Breast epithelium (tissue), 4 donors: ENCODE data around the gene ST14. TPM values are rescaled to one million over a fixed set of nuclear protein-coding genes. Genes with fewer than 3 reads are reported as not detected.

Source experiments
- DNase-seq, 2 donors: peaks; one replicate each; pipeline ENCODE4 v3.0.0-alpha.2; 2019; ENCODE audit warnings: low spot score in 2 of 2
- H3K27ac ChIP-seq, 2 donors: fragments of 200-600 bp; sonication (generic) in 1 of 2; one replicate each; pipeline ENCODE4 v1.5.1; 2016 to 2019; ENCODE audit warnings: mild to moderate bottlenecking in 1 of 2
- H3K27me3 ChIP-seq, 2 donors: fragments of 200-600 bp; sonication (generic) in 1 of 2; one replicate each; pipeline versions ENCODE4 v1.5.1 to v1.6.0; 2017 to 2019; ENCODE audit warnings: control low read depth in 1 of 2, mild to moderate bottlenecking in 1 of 2
- H3K36me3 ChIP-seq: fragments of 200-600 bp; one replicate; pipeline ENCODE4 v1.5.1; 2019
- H3K4me1 ChIP-seq, 2 donors: fragments of 200-600 bp; sonication (generic); one replicate each; pipeline ENCODE4 v1.5.1; 2016 to 2019; ENCODE audit warnings: control low read depth in 1 of 2
- H3K4me3 ChIP-seq, 3 donors: fragments of 200-600 bp; sonication (generic); 1 replicate in 2 of 3; 2 replicates in 1 of 3; pipeline ENCODE4 v1.5.1; 2016 to 2019; ENCODE audit warnings: mild to moderate bottlenecking in 3 of 3, moderate library complexity in 2 of 3
- H3K9me3 ChIP-seq, 2 donors: fragments of 200-600 bp; sonication (generic) in 1 of 2; one replicate each; pipeline ENCODE4 v1.5.1; 2016 to 2019; ENCODE audit warnings: control low read depth in 1 of 2
- POLR2A ChIP-seq: fragments of 450-650 bp; IDR thresholded peaks from one replicate; pipeline ENCODE4 v1.6.1; 2016; ENCODE audit warnings: antibody characterized with exemption, mild to moderate bottlenecking, moderate library complexity
- POLR2AphosphoS5 ChIP-seq, 3 donors: sonication (generic); formaldehyde crosslinking; IDR thresholded peaks; one replicate each; pipeline ENCODE4 v1.6.1; 2017; ENCODE audit warnings: antibody characterized with exemption in 3 of 3
- intact Hi-C: fragments of 100-400 bp; cut with DNase I; formaldehyde crosslinking; loops from one replicate; pipeline ENCODE4 v1.15.1; 2023; ENCODE audit warnings: low total_unique reads
- total RNA-seq, 3 donors: library from RNA; depleted of rRNA; stranded (reverse); fragments of >200 nt; gene quantifications; one replicate each; pipeline ENCODE4 v1.1.0, GENCODE V29; 2016
- TF ChIP-seq, protein P1 (sequence below), 3 donors: fragments of 450-650 bp; IDR thresholded peaks; one replicate each; pipeline ENCODE4 v1.5.1; 2016 to 2017; ENCODE audit warnings: antibody characterized with exemption in 3 of 3, mild to moderate bottlenecking in 3 of 3, moderate library complexity in 3 of 3

The ST14 gene
- total RNA-seq, 3 donors from 2014 or later, result 9.9 to 89.0 (median 48.5) TPM

DNA sequence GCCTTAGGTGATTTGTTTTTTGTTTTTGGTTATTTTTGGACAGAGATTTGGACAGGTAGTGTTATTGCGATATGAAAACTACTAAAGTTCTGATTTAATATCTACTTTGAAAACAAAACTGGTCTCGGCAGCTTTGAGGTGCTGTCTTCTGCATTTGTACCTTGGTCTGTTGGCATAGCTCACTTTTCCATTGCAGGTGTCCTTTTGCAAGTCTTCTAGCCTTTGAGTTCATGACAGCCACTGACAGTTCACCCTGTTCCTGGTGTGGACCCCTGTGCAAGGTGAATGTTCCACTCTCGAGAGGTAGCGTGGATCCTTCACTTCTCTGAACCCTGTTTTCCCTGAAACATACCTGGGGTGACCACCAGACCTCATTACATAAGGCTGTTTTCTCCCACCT lies 44.9 kb upstream of the ST14 start:
- intact Hi-C loops, result no loop called here
- no peak overlapping the region for H3K27ac ChIP-seq

DNA sequence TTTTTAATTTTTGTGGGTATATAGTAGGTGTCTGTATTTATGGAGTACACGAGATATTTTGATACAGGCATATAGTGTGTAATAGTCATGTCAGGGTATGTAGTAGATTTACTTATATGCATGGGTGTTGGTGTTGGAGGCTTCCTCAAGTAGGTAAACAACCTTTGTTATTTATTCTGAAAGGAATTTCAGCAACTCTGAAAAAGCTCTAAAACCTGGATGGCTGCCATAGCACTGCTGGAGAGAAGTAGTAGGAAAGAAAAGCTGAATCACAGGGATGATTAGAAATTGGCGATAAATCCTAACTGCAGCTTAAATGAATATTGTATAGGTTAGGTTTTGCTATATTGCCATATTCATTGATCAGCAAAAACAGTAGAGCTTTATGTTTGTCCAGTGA lies 44.4 kb upstream of the ST14 start:
- TF ChIP-seq, protein P1, sequence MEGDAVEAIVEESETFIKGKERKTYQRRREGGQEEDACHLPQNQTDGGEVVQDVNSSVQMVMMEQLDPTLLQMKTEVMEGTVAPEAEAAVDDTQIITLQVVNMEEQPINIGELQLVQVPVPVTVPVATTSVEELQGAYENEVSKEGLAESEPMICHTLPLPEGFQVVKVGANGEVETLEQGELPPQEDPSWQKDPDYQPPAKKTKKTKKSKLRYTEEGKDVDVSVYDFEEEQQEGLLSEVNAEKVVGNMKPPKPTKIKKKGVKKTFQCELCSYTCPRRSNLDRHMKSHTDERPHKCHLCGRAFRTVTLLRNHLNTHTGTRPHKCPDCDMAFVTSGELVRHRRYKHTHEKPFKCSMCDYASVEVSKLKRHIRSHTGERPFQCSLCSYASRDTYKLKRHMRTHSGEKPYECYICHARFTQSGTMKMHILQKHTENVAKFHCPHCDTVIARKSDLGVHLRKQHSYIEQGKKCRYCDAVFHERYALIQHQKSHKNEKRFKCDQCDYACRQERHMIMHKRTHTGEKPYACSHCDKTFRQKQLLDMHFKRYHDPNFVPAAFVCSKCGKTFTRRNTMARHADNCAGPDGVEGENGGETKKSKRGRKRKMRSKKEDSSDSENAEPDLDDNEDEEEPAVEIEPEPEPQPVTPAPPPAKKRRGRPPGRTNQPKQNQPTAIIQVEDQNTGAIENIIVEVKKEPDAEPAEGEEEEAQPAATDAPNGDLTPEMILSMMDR (IDR thresholded peaks at IDR 0.05), result no peak
- TF ChIP-seq POLR2A (no peak), POLR2AphosphoS5 (IDR thresholded peaks at IDR 0.05) (no peak)
- H3K36me3 ChIP-seq, result no peaks in the 10 kb centered on the region
- H3K4me3 ChIP-seq, result no peak overlapping the region
- no peaks in the 10 kb centered on the region for H3K4me1 ChIP-seq
- no peaks in the 10 kb centered on the region for H3K27me3 ChIP-seq
- DNase-seq, result no peak
- no peaks in the 10 kb centered on the region for H3K9me3 ChIP-seq
- no peak overlapping the region for H3K27ac ChIP-seq
- intact Hi-C loops, result no loop called here

More for the DNA sequence above, 44.9 kb upstream of the ST14 start:
- Histone ChIP-seq H3K27me3 (no peaks in the 10 kb centered on the region), H3K4me1 (no peaks in the 10 kb centered on the region), H3K36me3 (no peaks in the 10 kb centered on the region), H3K4me3 (no peak overlapping the region), H3K9me3 (no peaks in the 10 kb centered on the region)
- TF ChIP-seq POLR2A (no peak), POLR2AphosphoS5 (IDR thresholded peaks at IDR 0.05) (no peak)
- TF ChIP-seq, protein P1 (IDR thresholded peaks at IDR 0.05), result no peak
- DNase-seq, result no peak

DNA sequence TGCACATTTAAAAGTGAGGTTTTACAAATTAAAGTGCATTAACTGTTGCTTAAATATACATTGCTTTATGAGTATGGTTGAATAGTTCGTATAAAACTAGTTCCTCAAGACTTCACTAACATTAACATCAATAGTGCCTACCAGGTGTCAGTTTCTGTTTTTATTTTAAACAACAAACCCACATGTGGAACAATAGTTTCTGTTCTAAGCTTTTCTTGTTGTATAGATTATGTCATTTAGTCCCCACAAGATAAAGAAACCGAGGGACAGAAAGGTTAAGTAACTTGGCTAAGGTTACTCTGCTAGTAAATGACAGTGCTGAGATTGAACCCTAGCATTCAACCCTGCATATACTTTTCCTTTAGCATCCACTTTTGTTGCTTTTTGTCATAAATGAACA lies 41.4 kb upstream of the ST14 start:
- Histone ChIP-seq H3K36me3 (no peaks in the 10 kb centered on the region), H3K27ac (no peak overlapping the region), H3K9me3 (no peaks in the 10 kb centered on the region), H3K4me1 (no peaks in the 10 kb centered on the region), H3K27me3 (no peaks in the 10 kb centered on the region), H3K4me3 (no peak overlapping the region)
- DNase-seq, result no peak
- intact Hi-C loops, result no loop called here
- TF ChIP-seq POLR2AphosphoS5 (IDR thresholded peaks at IDR 0.05), result no peak
- no peak for TF ChIP-seq POLR2A
- TF ChIP-seq, protein P1 (IDR thresholded peaks at IDR 0.05), result no peak

DNA sequence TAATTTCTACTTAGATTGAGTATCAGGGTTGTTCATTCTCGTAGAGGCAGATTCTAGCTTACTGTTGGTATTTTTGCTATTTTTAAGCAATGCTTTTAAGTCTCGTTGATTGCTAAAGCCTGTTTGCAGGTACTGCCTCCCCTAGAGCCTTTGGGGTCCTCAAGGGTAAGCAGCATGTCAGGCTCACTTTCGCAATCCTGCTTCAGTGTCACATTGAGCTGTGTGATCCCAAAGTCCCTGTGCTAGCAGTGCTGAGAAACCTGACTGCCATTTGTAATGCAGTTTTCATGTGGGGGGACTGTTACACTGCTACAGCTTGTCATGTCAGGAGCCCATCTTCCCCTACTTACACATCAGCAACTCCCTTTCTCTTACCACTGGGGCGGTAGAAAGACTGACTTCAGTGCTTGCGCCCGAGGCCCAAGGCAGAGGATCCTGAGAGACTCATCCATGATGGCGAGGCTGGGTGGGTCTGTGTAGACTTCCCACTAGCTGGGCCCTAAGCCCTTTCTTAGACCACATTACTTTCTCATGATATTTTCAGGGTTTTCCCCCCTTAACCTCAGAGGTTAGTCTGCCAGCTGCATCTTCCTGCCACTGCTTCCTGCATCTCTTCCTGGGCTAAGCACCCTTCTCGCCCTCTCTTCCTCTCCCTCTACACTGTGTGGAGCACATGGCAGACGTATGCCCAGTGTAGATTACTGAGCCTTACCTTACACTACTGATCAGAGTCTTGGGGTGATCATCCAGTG lies 40.8 kb upstream of the ST14 start:
- TF ChIP-seq POLR2AphosphoS5 (IDR thresholded peaks at IDR 0.05) (no peak), POLR2A (no peak)
- TF ChIP-seq, protein P1 (IDR thresholded peaks at IDR 0.05), result no peak
- no peak overlapping the region for H3K4me3 ChIP-seq
- no peaks in the 10 kb centered on the region for H3K27me3 ChIP-seq
- H3K9me3 ChIP-seq, result no peaks in the 10 kb centered on the region
- no peaks in the 10 kb centered on the region for H3K36me3 ChIP-seq
- no peak for DNase-seq
- intact Hi-C loops, result no loop called here
- H3K4me1 ChIP-seq, result no peaks in the 10 kb centered on the region
- H3K27ac ChIP-seq, result no peak overlapping the region

GRCh38 chr11:130120045-130120444 lies 39.5 kb upstream of the ST14 start:
- DNase-seq, result no peak
- intact Hi-C loops, result no loop called here
- no peaks in the 10 kb centered on the region for H3K9me3 ChIP-seq
- H3K4me1 ChIP-seq, result peaks cover 4 to 9% of the 10 kb centered on the region in 2 donors
- no peak overlapping the region for H3K4me3 ChIP-seq
- H3K27ac ChIP-seq, result no peak overlapping the region
- no peaks in the 10 kb centered on the region for H3K27me3 ChIP-seq
- TF ChIP-seq, protein P1 (IDR thresholded peaks at IDR 0.05), result no peak
- TF ChIP-seq POLR2AphosphoS5 (IDR thresholded peaks at IDR 0.05) (no peak), POLR2A (no peak)
- no peaks in the 10 kb centered on the region for H3K36me3 ChIP-seq
